ENCODE measurements around the gene PGS1.

Gene PGS1

DNA sequence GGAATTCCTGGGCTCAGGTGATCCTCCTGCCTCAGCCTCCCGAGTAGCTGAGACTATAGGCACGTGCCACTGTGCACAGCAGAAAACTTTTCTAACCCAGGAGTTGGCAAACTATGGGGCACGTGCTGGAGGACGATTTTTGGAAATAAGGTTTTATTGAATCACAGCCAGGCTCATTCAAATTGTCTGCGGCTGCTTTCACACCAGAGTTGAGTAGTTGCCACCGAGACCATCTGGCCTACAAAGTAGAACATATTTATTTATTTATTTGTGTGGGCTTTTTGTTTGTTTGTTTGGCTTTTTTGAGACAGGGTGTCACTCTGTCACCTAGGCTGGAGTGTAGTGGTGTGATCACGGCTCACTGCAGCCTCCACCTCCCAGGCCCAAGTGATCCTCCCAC lies 7.4 kb upstream of the PGS1 start:
- TF ChIP-seq, protein P1, sequence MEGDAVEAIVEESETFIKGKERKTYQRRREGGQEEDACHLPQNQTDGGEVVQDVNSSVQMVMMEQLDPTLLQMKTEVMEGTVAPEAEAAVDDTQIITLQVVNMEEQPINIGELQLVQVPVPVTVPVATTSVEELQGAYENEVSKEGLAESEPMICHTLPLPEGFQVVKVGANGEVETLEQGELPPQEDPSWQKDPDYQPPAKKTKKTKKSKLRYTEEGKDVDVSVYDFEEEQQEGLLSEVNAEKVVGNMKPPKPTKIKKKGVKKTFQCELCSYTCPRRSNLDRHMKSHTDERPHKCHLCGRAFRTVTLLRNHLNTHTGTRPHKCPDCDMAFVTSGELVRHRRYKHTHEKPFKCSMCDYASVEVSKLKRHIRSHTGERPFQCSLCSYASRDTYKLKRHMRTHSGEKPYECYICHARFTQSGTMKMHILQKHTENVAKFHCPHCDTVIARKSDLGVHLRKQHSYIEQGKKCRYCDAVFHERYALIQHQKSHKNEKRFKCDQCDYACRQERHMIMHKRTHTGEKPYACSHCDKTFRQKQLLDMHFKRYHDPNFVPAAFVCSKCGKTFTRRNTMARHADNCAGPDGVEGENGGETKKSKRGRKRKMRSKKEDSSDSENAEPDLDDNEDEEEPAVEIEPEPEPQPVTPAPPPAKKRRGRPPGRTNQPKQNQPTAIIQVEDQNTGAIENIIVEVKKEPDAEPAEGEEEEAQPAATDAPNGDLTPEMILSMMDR (IDR thresholded peaks at IDR 0.05; ENCODE audit: low read depth, low read length): no peak
- TF ChIP-seq, protein P2, sequence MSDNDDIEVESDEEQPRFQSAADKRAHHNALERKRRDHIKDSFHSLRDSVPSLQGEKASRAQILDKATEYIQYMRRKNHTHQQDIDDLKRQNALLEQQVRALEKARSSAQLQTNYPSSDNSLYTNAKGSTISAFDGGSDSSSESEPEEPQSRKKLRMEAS (IDR thresholded peaks at IDR 0.05; ENCODE audit: low read depth, low read length): no peak
- TF ChIP-seq POLR2A (IDR thresholded peaks at IDR 0.05; ENCODE audit: extremely low read depth, insufficient read length): no peak
- no peak for TF ChIP-seq MYC (IDR thresholded peaks at IDR 0.05; ENCODE audit: low read depth, low read length)
- no peak for DNase-seq (ENCODE audit: low read depth)
- no peak overlapping the region for H3K4me3 ChIP-seq (ENCODE audit: low read depth, low read length)

DNA sequence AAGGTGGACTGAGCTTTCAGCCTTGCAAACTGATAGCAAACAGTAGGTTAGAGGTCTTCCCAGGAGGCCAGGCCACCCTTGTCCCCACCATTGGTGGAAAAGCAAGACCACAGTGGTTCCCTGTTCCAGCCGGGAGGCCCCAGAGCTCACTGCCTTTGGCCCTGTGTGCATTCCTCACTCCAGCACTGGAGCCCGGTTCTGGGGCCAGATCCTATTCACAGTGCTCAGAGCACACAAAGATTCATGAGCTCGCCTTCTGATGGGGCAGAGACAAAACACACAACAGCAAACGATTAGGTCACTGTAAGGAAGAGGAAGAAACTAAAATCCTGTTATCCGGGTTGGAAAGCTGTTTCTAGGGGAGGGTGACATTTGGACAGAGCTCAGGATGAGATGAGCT lies 5.6 kb upstream of the PGS1 start:
- no peak overlapping the region for H3K4me3 ChIP-seq (ENCODE audit: low read depth, low read length)
- TF ChIP-seq, protein P1 (IDR thresholded peaks at IDR 0.05; ENCODE audit: low read depth, low read length): no peak
- TF ChIP-seq, protein P2 (IDR thresholded peaks at IDR 0.05; ENCODE audit: low read depth, low read length): no peak
- no peak for TF ChIP-seq MYC (IDR thresholded peaks at IDR 0.05; ENCODE audit: low read depth, low read length)
- no peak for TF ChIP-seq POLR2A (IDR thresholded peaks at IDR 0.05; ENCODE audit: extremely low read depth, insufficient read length)
- DNase-seq (ENCODE audit: low read depth): no peak

DNA sequence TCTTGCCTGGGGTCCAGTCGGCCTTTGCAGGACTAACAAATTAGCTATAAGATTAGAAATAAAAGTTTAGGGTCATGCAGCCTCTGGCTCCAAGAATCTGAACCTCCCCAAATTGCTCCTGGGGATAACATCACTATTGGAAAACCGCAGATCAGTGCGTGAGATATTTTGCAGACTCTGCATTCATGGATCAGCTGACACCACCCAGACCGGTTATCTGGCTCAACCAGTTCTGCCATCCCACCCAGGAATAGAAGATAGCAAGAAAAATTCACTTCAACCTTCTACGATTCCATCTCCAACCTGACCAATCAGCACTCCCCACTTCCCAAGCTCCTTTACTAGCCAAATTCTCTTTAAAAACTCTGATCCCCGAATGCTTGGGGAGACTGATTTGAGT lies 4.3 kb upstream of the PGS1 start:
- no peak for DNase-seq (ENCODE audit: low read depth)
- TF ChIP-seq POLR2A (IDR thresholded peaks at IDR 0.05; ENCODE audit: extremely low read depth, insufficient read length) (no peak), MYC (IDR thresholded peaks at IDR 0.05; ENCODE audit: low read depth, low read length) (no peak)
- TF ChIP-seq, protein P1 (IDR thresholded peaks at IDR 0.05; ENCODE audit: low read depth, low read length): no peak
- TF ChIP-seq, protein P2 (IDR thresholded peaks at IDR 0.05; ENCODE audit: low read depth, low read length): no peak
- H3K4me3 ChIP-seq (ENCODE audit: low read depth, low read length): no peak overlapping the region

DNA sequence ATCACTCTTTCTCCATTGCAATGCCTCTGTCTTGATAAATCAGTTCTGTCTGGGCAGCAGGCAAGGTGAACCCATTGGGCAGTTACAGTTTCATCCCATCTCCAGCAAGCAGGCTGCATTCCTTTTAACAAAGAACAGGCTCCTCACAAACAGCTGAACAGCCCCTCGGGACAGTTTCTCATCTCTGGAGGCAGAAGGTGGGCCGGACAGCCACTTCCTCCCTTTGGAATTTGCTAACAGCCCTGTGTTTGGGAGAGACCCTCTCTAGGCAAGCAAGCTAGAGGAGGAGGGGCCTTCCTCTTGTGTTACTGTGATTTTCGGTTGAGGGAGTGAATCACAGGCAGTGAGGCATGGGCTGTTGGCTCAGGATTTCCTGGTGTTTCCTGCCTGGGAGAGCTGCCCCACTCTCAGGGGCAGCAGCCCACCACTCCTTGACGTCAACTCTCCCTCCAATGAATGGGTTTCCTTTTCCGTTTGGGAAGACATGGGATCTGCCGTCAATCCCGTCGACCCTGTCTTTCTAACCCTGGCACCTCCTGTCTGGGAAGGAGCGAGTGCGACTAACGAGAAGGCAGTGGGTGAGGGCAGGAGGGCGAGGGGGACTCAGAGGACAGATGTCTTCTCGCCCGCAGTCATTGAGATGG lies 3.7 kb upstream of the PGS1 start:
- no peak overlapping the region for H3K4me3 ChIP-seq (ENCODE audit: low read depth, low read length)
- DNase-seq (ENCODE audit: low read depth): no peak
- TF ChIP-seq, protein P1 (IDR thresholded peaks at IDR 0.05; ENCODE audit: low read depth, low read length): no peak
- TF ChIP-seq POLR2A (IDR thresholded peaks at IDR 0.05; ENCODE audit: extremely low read depth, insufficient read length) (no peak), MYC (IDR thresholded peaks at IDR 0.05; ENCODE audit: low read depth, low read length) (no peak)
- TF ChIP-seq, protein P2 (IDR thresholded peaks at IDR 0.05; ENCODE audit: low read depth, low read length): no peak

DNA sequence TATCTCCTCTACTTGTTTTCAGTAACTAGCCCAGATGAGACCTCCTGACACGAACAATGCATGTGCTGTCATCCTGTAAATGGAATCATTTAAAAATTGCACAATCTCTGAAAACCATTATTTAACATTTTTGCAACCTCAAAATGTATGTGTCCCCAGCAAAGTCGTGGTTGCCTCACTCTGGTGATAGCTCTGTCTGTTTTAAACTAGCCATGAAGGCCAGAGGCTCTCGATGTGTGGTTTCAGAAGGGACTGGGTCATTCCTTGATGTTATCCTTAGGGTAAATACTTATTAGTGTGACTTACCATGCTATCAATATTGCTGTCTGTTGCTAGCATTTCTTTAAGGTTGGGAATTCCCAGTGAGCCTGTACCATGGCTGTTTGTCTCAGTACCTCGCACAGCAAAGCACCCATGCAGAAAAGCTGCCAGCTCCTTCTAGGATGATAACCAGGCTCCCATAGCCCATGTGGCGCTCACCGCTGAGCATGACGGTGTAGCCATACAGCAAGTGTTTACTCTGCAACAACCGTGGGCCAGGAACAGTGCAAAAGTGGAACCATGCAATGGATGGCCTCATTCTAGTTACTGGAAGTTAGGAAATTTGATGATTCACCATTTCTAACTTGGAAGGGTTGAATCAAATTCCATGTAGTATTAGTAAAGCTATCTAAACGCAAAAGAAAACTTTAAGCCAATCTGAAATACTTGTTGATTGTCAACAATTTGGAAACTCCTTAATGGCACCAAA lies 2.9 kb upstream of the PGS1 start:
- no peak overlapping the region for H3K4me3 ChIP-seq (ENCODE audit: low read depth, low read length)
- peak; percentile 56 for DNase-seq (ENCODE audit: low read depth)

More for the DNA sequence above, 2.9 kb upstream of the PGS1 start:
- TF ChIP-seq, protein P1 (IDR thresholded peaks at IDR 0.05; ENCODE audit: low read depth, low read length): no peak
- TF ChIP-seq MYC (IDR thresholded peaks at IDR 0.05; ENCODE audit: low read depth, low read length) (no peak), POLR2A (IDR thresholded peaks at IDR 0.05; ENCODE audit: extremely low read depth, insufficient read length) (no peak)
- TF ChIP-seq, protein P2 (IDR thresholded peaks at IDR 0.05; ENCODE audit: low read depth, low read length): no peak
